GM18868 (cell line): ENCODE results near the gene KRT26.

Experiments used
- ATAC-seq: cut with Tn5 transposase; IDR thresholded peaks from one replicate; pipeline ENCODE4 v1.9.1; 2021; ENCODE audit warnings: mild to moderate bottlenecking, moderate library complexity; ENCODE audit not compliant: unreplicated experiment

Gene KRT26

DNA sequence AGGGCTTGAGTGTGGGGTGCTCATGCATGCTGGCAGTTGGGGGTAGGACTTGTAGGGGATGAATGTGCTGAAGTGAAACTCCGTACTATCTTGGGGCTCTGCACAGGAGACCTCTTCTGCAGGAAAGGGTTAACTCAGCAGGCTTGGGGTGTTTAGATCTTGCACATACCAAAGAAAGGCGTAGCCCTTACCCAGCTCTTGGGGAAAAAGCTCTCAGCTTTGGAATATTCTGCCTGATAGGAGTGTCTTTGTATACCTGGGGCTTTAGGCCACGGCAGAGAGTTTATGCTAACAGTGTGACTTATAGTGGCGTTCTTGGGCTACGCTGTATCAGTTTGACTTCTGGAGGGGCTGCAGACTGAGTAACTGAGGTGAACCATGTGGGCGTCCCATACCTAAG lies 38.0 kb downstream of the KRT26 start:
- no peak for ATAC-seq

DNA sequence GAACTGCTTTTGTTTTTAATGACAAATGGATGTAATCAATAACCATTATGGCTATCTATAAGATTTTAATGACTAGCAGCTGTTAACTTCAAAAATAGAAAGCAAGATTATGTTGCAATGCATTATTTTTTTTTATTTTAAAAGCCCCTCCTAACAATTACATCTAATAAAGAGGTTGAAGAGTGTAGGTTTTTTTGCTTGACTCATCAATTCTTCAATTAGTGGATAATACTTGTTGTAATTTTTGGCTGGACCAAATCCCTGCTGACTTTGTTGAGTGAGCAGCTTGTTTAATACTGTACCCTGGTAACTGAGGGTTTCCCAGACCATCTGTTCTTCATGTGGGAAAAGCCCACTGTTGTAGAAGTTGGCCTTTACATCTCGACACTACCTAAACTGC lies 41.0 kb downstream of the KRT26 start:
- ATAC-seq = no peak

DNA sequence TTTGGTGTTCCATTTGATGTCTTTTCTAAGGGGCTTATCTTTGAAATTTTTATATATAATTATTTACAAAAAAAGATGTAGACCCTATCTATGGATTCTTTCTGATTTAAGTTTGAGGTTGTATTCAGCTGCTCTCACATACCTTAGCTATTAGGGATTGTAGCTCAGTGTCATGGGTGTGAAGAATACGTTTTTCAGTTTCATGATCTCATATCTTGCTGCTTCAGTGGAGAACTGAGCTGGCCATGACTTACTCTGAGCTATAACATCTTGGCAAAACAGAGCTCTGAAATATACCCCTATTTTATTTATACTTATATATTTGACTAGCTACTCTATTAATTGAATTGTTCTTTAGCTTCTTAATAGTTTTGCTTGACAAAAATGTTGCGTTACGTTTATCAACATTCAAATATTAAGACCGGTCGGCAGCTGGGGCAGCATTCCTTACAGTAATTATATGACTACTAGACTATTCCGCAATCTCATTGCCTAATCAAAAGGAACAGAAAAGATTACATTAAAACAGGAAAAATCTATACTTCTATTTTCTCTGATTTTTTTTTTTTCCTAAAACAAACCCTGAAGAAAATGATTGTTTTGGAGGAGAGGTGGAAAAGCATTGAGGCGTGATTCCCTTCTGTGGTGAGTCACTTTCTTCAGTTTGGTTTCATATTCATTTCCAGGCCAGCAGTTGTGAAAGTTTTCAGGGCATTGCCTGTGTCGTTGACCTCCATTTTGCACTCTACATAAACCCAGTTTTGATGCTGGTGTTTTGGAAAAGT lies 44.4 kb downstream of the KRT26 start:
- ATAC-seq = no peak

DNA sequence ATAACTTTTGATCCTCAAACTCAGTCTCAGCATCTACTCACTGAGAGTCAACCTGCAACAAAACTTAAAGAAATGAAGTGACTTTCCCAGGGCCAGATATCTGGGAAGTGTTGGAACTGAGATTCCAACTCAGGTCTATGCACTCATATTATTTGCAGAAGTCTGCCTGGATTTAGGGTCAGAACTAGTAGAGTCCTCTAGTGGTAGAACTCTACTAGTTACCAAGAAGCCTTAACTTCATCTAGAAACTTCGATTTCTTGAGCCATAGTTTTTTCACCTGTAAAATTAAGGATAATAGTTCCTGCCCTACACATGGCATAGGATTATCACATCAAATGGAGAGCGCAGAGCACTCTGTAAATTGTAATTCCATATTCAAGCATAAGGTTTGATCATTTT lies 45.1 kb downstream of the KRT26 start:
- ATAC-seq = no peak

DNA sequence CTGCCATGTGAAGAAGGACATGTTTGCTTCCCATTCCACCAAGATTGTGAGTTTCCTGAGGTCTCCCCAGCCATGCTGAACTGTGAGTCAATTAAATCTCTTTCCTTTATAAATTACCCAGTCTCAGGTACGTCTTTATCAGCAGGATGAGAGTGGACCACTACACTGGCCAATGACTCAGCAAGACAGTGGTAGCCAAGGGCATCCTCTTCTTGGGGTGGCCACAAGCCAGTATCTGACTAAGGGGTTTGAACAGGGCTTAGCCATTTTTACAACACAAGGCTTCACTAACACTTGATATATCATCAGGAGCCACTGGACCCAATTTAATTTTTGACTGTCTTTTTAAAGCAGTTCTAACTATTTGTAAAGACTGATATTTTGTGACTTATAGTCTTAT lies 47.3 kb downstream of the KRT26 start:
- no peak for ATAC-seq

DNA sequence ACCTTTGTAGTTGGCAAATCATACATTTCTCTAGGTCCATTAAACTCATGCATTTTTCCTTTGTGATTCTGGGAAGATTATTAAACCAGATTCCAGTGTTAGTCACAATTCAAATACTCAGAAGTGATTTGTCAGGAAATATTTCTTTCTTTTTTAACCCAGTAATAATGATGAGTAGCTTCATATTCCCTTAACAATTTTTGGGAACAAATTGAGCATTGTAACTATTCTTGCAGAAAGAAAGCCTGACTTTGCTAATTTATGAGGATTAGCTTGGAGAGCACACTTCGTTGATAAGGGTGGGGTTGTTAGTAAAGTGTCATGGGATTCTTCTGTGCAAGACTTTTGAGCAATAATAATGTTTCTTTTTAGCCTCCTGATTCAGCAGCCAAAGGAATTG lies 49.8 kb downstream of the KRT26 start:
- ATAC-seq = no peak

DNA sequence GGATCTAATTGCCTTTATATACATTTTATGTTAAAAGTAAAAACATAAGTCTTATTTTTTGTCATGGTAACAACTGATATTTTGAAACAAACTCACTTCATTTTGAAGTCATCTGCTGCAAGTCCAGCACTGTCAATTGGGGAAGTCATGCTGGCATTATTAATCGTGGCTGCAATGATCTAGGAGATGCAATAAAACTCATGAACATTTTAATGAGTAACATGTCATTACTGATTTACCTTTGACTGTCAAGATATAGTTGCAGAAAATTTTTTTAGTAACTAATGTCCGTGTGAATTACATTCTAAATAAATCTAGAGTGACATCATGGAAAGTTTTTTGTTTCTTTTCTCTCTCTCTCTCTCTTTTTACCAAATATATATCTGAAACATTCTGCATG lies 51.1 kb downstream of the KRT26 start:
- no peak for ATAC-seq

DNA sequence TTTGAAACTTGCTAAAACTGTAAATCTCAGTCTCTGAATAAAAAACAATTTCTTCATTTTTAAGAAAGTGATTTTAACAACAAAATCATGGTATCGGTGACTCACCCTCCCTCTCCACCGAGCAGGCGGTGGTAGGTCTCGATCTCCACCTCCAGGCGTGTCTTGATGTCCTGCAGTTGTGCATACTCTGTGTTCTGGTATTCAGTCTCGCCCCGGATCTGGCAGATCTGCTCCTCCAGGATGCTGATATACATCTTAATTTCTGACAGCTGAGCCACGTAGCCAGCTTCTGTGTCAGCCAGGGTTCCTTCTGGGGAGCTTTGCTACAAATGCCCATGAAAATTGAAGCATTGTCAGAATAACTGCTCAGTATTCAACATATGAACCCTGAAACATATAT lies 53.1 kb downstream of the KRT26 start:
- ATAC-seq = no peak

DNA sequence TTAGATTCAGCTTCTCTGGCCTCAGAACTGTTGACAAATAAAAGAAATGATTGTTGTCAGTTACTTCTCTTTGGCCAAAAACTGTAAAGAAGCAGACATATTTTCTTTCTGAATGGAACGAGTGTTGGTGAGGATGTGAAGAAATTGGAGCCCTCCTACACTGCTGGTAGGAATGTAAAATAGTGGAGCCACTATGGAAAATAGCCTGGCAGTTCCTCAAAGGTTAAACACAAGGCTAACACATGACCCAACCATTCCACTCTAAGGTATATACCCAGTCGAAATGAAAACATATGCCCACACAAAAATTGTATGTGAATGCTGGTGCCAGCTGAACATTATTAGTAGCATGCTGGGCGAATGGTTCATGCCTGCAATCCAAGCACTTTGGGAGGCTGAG lies 54.2 kb downstream of the KRT26 start:
- no peak for ATAC-seq
